HCT116 (cell line): ENCODE results near the gene TMEM132E.

ENCODE experiments used
- ATF3 ChIP-seq: IDR thresholded peaks from 2 replicates; pipeline ENCODE4 v1.6.1; 2012
- CEBPB ChIP-seq: IDR thresholded peaks from 2 replicates; pipeline ENCODE4 v1.6.1; 2012; ENCODE audit warnings: low read depth
- CTCF ChIP-seq, 3 experiments: fragments of 200-600 bp in 1 of 3; sonication (generic) in 1 of 3; IDR thresholded peaks in 2 of 3; conservative IDR thresholded peaks in 1 of 3; 2 replicates each; pipeline ENCODE4 v1.5.1; 2012 to 2017; ENCODE audit warnings: low read depth in 2 of 3, low read length in 2 of 3, antibody characterized with exemption in 1 of 3, borderline replicate concordance in 1 of 3, control low read depth in 1 of 3, mild to moderate bottlenecking in 1 of 3, mixed read lengths in 1 of 3, mixed run types in 1 of 3, moderate library complexity in 1 of 3; ENCODE audit not compliant: insufficient read depth in 1 of 3
- EGR1 ChIP-seq: IDR thresholded peaks from 2 replicates; pipeline ENCODE4 v1.6.1; 2012; ENCODE audit warnings: low read depth
- EZH2 ChIP-seq: fragments of 200-600 bp; sonication (generic); IDR thresholded peaks from 2 replicates; pipeline ENCODE4 v1.6.1; 2017; ENCODE audit warnings: antibody characterized with exemption, mixed run types
- EZH2phosphoT487 ChIP-seq: fragments of 200-600 bp; IDR thresholded peaks from 2 replicates; pipeline ENCODE4 v1.6.1; 2018; ENCODE audit warnings: antibody characterized with exemption, borderline replicate concordance
- POLR2A ChIP-seq: IDR thresholded peaks from 2 replicates; pipeline ENCODE4 v1.7.0; 2011; ENCODE audit warnings: borderline replicate concordance; ENCODE audit not compliant: insufficient read depth, insufficient read length; ENCODE audit errors: extremely low read depth
- POLR2AphosphoS5 ChIP-seq: IDR thresholded peaks from 2 replicates; pipeline ENCODE4 v1.6.1; 2011; ENCODE audit warnings: mild to moderate bottlenecking, low read depth, low read length, moderate library complexity
- RAD21 ChIP-seq: IDR thresholded peaks from 2 replicates; pipeline ENCODE4 v1.6.1; 2012; ENCODE audit warnings: low read depth, mild to moderate bottlenecking
- REST ChIP-seq: IDR thresholded peaks from 2 replicates; pipeline ENCODE4 v1.6.1; 2012; ENCODE audit warnings: low read depth
- YY1 ChIP-seq: IDR thresholded peaks from 2 replicates; pipeline ENCODE4 v1.6.1; 2011; ENCODE audit warnings: low read length, low read depth, moderate library complexity, mild to moderate bottlenecking; ENCODE audit not compliant: insufficient replicate concordance; ENCODE audit errors: extremely low read depth
- ZBTB33 ChIP-seq: IDR thresholded peaks from 2 replicates; pipeline ENCODE4 v1.6.1; 2011; ENCODE audit warnings: mild to moderate bottlenecking, low read length, moderate library complexity; ENCODE audit not compliant: insufficient replicate concordance; ENCODE audit errors: extremely low read depth

- TF ChIP-seq EZH2 (no peak), EGR1 (no peak), CTCF (IDR thresholded peaks at IDR 0.05 in 2 of 3, conservative IDR thresholded peaks at IDR 0.05 in 1 of 3; ENCODE audit: borderline replicate concordance in 1 of 3, insufficient read depth in 1 of 3, low read depth in 2 of 3, low read length in 2 of 3) (no peak), REST (no peak), YY1 (no peak), ATF3 (no peak), POLR2A (no peak), POLR2AphosphoS5 (no peak), EZH2phosphoT487 (no peak), ZBTB33 (no peak), CEBPB (no peak), RAD21 (no peak)
Measured at GRCh38 chr17:34670618-34671017, 91.2 kb downstream of the TMEM132E start.
